A549 treated with CORT108297 at 1 μM for 4 hours (cell line): ENCODE data around the gene ZNF835. TPM values are rescaled to one million over a fixed set of nuclear protein-coding genes. Genes with fewer than 3 reads are reported as not detected.

Experiments used
- total RNA-seq: library from RNA; stranded (reverse); fragments of 200-300 nt; extraction: Qiagen RNA extraction; gene quantifications from 5 replicates; pipeline ENCODE4 v1.2.3, GENCODE V29; 2022

The ZNF835 gene
- total RNA-seq, result not detected in 5 replicates

GRCh38 chr19:56671613-56671994, at the start of gene ZNF835:
Gene ZNF835, minus strand, starts transcription at chr19:56671757. Its CDS starts 6,559 bp downstream, at chr19:56665198.

DNA sequence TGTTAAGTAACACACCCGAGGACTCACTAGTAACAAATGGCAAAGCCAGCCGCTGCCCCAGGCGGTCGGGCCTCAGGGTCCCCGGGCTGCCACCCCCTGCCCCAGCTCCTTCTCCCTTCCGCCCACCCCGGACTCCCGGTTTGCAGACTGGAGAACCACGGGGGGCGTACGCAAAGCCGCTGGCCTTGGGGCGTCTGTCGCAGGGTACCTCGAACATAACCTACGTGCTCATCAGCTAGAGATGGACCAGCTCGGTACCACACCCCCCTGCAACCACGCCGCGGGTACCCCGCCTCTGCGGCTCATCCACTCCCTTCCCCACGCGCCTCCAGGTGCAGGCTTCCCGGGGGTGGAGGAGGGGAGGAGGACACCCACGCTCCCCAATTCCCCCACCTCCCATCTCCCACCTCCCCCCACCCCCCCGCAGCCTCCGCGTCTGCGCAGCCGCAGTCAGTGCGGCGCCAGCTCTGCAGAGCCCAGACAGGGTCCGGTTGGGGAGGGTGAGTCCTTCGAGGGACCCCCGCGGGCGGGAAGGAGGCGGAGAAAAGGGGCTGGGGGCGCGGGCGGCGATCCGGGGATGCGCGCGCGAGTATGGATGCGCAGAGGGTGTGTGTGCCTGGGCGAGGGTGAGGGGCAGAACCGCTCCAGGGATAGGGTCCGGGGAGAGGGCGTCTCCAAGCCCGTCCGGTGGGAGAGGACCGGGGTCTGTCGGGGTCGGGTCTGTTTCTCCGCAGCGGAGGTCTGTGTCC, 28.7 kb downstream of the ZNF835 start, which contains the start of gene SMIM17:
TSS of gene SMIM17 (plus strand) at position 449 of the 749 bp plus-strand sequence. CDS start 2,509 bp downstream, outside the sequence.

Other genes starting within 250 kb of the ZNF835 start
- gene ZNF667, start 194.4 kb downstream of the ZNF835 start, total RNA-seq, result not detected in 5 replicates
- 0.02 to 0.06 TPM (median 0.04 TPM) in 3 of 5 replicates, not detected in the others for gene ZNF471, start 163.9 kb downstream of the ZNF835 start, total RNA-seq
- 2.9 to 4.1 TPM (median 3.7 TPM) in 5 replicates for gene ZFP28, start 132.8 kb downstream of the ZNF835 start, total RNA-seq
- 1.6 to 2.4 TPM (median 1.7 TPM) in 5 replicates for gene ZNF470, start 104.3 kb downstream of the ZNF835 start, total RNA-seq
- 9.8 to 12.7 TPM (median 11.4 TPM) in 5 replicates for gene ZNF71, start 76.5 kb downstream of the ZNF835 start, total RNA-seq
- gene SMIM17, start 28.6 kb downstream of the ZNF835 start, total RNA-seq, result 0.16 to 0.19 TPM in 2 of 5 replicates, not detected in the others
- not detected in 5 replicates for gene PEG3, start 169.0 kb upstream of the ZNF835 start, total RNA-seq
- not detected in 5 replicates for gene ZIM2, start 169.0 kb upstream of the ZNF835 start, total RNA-seq